T-helper 9 cell (primary cell): ENCODE measurements around the gene CAPZA1.
"Not testable (repeated sequence)": the region's sequence is repeated elsewhere in the genome, so short reads cannot be mapped to it uniquely, and the experiment has no call there.

Experiments used
- DNase-seq: peaks from one replicate; pipeline ENCODE4 v3.0.0-alpha.2; 2020

The CAPZA1 gene

DNA sequence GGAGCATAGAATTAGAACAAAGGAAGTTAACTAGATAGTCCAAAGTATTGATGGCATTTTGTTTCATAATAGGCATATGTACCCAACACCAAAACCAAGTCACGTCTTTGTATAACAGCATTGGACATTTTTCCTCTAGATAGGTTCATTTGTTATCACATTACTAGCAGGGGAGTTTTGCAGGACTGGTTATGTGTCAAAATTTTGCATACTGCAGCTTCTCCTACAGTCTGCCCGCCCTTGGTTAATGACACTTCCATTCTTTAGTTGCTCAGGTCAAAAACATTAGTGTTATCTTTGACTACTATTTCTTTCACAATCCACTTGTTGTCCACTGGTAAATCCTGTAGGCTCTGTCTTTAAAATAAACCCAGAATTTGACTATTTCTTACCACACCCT, 8.9 kb downstream of the CAPZA1 start:
- DNase-seq: no peak

DNA sequence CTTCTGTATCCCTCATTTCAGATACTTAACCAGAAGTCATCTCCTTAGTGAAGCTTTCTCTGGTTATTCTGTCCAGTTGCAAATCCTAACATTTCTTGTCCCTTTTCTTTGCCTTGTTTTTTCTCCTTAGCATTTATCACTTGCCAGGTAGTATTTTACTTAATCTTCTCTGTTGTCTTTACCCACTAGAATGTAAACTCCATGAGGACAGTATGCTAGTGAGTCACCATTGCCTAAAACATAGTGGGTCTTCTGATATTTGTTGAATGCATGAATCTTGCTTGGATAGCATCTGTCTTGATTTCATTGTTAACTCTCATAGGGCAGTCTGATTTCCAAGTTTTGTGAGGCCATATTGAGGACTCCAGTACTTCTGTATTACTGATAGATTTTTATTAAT, 9.6 kb downstream of the CAPZA1 start:
- DNase-seq: no peak

DNA sequence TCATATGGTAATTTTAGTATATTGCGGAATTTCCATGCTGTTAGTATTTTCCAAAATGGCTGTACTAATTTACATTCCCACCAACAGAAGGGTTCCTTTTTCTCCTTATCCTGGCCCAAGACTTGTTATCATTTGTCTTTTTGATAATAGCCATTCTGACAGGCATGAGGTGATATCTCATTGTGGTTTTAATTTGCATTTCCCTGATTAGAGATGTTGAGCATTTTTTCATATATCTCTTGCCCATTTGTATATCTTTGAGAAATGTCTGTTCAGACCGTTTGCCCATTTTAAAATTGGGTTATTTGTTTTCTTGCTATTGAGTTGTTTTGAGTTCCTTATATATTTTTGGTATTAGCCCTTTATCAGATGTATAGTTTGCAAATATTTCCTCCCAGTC, 14.0 kb downstream of the CAPZA1 start:
- DNase-seq: no peak

DNA sequence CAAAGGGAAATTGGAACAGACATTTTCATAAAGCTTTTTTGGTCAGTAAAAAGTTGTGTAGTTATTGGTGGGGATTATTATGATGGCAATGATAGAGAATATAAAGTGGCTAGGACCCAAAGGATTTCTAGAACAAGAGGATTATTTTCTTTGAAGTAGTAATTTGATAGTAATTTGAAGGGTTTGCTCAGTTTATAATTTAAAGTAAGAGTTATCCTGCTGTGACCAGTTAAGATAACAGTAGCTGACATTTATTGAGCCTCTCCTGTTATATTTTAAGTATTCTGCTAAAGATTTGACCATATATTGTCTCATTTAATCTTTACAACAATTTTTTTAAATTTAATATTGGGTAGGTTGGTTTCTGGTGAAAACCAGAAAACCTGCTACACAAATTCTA, 14.7 kb downstream of the CAPZA1 start:
- DNase-seq: no peak

DNA sequence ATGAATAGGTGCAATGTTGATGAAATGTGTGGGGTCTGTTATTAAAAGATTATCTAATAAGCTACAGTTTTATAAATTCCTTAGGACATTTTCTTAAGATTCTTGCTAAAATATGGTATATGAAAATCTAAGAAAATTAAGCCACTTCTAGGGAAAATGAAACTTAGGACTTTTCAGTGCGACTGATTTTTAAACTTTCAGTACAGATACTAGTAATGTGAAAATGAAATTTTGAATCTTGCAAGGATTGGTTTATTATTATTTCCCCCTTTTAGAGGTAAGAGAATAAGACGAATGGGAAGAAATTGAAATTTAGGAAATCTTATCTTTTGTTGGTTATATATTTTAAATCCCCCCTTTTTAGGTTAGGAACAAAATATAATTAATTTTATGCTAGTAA, 16.4 kb downstream of the CAPZA1 start:
- no peak for DNase-seq

DNA sequence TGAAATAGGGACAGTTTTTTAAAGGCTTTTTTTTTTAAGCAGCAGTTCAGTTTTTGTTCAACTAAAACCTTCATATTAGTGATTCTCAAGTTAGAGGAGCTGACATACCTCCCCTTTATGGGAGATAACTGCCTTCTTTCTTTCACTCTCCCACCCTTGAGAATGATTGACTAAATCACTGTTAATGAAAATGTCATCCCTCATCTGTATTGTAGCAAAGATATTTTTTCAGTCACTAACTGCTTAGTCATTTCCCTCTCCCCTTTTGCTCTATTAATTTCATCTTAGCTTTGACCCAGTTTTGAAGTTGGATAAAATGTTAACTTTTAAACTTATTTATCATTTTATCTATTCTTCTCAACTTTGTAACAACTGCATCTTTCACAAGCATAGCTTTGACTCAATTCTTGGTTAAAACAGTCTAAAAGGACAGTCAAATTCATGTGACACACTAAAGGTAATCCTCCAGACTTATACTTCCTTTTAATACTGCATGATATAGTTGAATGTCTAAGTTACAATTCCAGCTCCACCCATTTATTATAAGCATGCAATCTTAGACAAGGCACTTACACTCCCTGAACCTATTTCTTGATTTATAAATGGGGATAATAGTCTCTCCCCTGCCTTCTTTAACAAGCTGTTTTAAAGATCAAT, 17.1 kb downstream of the CAPZA1 start:
- no peak for DNase-seq

DNA sequence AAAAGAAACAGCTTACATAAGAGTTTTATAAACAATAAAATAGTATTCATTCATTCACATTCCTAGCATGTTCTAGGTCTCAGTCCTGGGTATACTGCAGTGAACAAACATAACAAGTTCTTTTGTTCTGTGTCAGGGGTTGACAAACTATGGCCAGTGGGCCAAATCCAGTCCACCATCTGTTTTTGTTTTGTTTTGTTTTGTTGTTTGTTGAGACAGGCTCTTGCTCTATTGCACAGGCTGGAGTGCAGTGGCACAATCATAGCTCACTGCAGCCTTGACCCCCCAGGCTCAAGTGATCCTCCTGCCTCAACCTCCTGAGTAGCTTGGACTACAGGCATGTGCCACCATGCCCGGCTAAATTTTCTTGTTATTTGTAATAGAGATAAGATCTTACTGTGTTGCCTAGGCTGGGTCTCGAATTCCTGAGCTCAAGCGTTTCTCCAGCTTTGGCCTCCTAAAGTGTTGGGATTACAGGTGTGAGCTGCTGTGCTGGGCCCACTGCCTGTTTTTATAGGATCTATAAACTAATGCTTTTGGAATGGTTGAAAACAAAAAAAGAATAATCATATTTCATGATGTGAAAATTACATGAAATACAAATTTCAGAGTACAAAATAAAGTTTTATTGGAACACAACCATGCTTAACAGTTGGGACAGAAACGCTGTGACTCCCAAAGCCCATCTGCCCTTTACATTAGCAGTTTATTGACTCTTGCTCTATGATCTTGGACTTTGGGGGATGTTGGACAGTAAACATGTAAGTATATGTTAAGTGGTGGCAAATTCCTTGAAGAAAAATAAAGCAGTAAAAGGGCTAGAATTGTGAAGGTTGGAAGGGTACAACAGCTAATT, 17.9 kb downstream of the CAPZA1 start:
- DNase-seq: no peak

DNA sequence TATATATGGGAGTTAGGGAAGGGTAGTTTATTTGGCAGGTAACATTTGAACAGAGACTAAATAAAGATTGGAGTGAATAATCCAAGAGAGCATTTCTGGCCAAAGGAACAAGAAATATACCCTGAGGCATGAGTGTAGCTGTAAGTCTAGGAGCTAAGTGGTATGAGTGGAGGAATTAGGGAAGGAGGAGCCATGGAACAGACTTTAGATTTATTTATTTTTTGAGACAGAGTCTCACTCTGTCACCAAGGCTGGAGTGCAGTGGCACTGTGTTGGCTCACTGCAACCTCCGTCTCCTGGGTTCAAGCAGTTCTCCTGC, 18.4 kb downstream of the CAPZA1 start:
- no peak for DNase-seq

DNA sequence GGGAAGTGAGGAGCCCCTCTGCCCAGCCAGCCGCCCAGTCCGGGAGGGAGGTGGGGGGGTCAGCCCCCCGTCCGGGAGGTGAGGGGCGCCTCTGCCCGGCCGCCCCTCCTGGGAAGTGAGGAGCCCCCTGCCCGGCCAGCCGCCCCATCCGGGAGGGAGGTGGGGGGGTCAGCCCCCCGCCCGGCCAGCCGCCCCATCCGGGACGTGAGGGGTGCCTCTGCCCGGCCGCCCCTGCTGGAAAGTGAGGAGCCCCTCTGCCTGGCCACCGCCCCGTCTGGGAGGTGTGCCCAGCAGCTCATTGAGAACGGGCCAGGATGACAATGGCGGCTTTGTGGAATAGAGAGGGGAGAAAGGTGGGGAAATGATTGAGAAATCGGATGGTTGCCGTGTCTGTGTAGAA, 20.8 kb downstream of the CAPZA1 start:
- DNase-seq: not testable (repeated sequence)

DNA sequence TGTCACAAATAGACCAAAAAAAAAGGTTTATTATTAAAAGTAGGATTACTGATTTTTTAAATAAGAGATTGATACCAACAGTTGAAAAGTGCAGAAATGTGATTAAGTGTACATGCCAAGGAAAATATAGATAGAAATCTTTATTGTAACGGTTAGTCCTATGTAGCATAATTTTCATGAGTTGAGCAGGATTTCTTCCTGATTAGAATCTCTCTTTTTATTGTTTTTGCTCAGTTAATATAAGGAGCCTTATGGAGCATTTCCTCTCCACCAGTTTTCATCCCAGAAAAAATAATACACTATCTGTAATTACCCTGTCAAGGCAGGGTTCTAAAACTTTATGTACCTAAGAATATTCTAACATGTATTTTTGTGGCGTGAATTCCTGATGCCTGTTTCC, 23.4 kb downstream of the CAPZA1 start:
- no peak for DNase-seq

DNA sequence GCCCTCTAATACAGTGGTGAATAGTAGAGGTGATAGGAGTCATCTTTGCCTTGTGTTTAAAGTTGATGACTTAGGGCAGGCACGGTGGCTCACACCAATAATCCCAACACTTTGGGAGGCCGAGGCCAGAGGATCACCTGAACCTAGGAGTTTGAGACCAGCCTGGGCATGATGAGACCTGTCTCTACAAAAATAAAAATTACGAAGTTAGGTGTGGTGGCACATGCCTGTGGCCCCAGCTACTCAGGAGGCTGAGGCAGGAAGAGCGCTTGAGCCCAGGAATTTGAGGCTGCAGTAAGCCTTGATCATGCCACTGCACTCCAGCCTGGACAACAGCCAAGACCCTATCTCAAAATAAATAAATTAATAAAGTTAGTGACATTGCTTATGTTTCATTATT, 26.6 kb downstream of the CAPZA1 start:
- no peak for DNase-seq

DNA sequence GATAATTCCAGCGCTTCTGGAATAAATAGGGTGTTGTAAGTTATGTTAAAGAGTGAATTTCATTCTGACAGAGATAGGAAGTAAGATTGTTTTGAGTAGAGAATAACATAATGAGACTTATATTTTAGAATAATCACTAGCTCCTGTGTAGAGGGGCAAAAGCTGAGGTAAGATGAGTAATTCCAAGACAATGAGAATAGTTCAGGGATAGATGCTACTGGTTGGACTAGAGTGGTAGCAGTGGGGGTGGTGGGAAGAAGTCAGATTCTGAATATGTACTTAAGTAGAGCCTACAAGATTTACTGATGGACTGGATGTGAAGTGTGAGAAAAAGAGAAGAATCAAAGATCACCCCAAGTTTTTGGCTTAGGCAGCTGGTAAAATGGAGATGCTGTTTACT, 31.6 kb downstream of the CAPZA1 start:
- DNase-seq: no peak

DNA sequence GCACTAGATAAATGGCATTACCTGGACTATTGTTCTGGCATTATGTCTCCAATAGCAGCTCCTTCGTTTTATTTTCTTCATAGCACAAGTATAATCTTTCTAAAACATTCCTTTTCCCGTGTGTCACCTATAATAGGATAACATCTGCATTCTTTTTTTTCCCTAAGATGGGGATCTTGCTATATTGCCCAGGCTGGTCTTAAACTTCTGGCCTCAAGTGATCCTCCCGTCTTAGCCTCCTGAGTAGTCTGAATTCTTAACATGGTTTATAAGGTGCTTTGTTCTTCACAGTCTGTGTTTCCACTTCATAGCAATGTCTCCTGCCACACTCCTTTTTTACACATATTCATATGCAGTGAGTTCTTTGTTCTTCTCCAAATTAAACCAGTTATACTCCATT, 46.2 kb downstream of the CAPZA1 start:
- DNase-seq: no peak

DNA sequence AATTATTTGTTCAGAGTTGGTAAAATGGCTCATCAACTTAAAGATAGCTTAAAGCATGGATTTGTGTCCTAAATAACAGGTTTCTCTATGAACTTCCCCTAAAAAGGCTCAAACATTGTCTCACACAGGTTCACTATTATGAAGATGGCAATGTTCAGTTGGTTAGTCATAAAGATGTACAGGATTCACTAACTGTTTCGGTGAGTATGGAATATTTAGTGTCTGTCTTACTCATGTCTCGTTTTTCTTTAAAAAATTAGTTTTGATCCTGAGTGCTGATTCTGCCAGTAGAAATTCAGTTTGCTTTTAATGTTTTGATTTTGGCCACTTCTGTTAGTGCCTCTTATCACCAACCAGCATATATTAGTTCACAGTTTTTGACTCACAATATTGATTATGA, 47.3 kb downstream of the CAPZA1 start:
- no peak for DNase-seq

DNA sequence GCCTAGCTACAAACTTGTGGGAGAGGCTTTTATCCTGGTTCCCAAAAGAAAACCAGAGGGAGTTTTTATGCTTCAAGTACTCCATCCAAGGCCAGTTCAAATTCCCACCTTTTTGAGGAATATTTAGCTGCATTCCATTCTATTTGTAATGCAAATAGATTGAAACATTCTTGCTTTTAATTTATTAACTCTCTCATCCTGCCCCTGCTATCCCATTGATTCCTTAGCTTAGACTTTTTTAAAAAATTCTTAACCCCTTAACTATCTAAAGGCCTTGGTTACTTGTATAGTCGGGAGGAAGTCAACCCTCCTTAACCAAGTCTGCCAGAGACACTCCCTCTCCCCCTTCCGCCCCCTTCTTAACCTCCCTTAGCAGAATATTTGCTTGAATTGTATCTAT, 52.4 kb downstream of the CAPZA1 start:
- DNase-seq: no peak

DNA sequence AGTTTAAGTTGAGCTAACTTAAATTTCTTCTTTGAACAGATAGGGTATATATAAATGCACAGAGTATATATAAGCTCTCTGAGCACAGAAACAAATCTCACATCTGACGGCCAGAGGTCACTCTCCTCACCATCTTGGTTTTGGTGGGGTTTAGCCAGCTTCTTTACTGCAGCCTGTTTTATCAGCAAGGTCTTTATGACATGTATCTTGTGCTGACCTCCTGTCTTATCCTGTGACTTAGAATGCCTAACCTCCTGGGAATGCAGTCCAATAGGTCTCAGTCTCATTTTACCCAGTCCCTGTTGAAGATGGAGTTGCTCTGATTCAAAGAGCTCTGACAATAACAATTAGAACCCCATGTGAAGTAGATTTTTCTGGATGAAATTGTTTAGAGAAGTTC, 53.2 kb downstream of the CAPZA1 start:
- no peak for DNase-seq

DNA sequence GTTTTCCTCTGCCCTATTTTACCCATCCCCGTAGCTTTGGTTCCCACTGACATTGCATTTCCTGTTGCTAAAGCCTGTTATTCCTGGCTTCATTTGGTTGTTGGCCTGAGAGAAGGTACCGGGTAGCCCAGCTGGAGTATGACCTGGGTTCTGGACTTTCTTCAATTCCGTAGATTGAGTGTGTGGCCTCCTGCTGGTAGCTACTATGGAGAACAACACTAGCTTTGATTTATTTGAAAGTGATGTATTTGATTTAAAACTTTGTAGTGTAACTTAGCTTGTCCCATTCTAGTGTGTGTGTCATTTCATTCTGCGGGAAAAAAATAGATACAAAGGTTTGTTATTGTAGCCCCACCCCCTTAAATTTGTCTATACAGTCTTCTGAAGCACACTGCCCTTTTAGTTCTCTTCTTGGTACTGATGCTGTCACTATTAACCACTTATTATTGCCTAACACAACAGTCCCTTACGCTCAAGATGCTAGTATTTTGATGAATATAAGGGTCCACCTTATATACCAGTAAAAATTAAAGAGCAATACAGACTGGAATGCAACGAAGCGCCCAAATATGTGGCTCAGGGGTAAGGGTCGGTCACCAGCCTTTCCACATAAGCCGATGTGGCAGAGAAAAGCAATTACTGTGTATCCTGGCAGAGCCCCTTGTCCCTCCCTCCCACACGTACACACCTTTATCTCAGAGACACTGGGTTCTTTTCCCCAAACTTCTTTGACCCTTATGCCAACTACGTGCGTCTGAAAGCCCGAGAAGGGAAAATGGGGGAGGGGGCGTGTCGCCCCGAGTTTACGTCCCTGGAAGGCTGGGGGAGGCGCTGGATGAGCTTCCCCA, 54.2 kb downstream of the CAPZA1 start:
- no peak for DNase-seq

DNA sequence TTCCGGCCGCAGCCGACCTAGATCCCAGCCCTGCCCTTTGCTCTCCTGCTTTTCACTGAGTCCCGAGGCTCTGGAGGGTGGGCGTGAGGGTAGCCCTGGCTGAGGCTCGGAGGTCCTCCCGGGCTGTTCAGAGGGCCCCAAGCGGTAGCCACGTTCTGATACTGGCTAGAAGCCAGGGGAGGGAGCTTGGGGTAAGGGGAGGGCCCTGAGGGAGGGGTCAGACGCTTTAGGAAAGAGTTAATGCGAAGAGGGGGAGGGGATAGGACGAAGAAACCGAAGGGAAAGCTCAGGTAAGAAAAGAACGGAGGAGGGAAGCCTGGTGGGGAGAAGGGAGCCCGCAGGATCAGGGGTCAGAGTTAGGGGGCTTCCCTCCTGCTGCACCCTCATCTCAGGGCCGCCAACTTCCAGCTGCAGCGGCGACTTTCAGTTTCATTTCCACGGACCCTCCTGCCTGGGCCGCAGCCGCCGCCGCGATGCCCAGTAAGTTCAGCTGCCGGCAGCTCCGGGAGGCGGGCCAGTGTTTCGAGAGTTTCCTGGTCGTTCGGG, 54.9 kb downstream of the CAPZA1 start, which contains the start of gene MOV10:
MOV10 (plus strand) TSS at position 220 of the 546 bp plus-strand sequence; CDS start at position 474, 254 bp downstream.
- peak; percentile 44 for DNase-seq

DNA sequence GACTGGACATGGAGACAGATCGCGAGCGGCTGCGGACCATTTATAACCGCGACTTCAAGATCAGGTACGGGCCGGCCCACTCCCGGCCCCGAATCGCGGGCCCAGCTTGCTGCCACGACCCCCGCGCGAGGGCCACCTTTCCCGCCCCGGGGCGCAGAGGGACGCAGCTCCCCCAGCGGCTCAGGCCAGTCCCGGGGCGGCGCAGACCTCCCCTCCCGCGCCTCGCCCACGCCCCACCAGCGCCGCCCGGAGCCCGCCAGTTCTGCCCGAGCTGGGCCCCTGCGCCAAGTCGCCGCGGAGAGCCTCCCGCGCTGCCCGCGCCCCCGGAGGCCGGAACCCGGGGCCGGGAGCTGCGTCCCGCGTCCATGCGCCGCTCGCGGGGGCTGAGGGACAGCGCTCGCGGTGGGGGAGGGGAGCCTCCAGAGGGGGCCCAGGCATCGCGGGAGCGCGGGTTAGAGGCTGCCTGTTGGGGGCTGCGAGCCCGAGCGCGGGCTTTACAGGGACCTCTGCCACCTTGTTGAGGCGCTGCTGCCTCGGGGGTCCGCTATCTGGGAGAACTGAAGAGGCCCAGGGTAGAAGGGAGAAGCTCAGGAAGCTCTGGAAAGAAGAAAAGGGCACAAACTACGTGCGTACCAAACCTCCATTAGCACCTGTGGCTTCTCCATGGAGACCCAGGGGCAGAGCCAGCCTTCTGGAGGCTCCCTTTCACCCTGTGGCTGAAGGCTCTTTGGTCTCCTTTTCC, 55.5 kb downstream of the CAPZA1 start:
- DNase-seq: peak; percentile 34

DNA sequence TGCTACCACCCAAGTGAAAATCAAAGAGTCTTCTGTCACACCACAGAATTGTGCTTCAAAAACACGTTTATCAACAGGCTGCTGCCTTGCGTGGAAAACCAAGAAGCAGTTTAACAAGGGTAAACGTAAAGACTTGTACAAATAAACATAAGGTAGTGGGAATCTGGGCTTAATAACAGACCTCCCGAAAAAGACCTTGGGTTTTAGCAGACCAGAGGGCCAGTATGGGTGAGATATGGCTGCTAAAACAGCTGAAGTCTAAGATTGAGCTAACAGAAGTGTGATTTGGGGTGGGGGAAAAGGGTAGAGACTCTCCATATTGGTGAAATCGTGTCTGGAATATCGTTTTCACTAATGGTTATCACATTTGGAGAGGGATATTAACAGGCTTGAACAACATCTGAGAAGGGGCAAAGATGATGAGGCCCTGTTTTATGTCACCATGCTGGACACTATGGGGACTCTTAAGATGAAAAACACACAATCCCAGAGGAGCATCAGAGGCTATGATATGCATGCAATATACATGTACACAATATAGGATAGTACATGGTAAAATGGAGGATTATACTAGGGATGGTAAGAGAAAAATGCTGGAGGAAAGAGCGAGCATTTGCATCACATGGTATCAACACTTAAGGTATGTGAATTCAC, 56.2 kb downstream of the CAPZA1 start:
- DNase-seq: no peak

DNA sequence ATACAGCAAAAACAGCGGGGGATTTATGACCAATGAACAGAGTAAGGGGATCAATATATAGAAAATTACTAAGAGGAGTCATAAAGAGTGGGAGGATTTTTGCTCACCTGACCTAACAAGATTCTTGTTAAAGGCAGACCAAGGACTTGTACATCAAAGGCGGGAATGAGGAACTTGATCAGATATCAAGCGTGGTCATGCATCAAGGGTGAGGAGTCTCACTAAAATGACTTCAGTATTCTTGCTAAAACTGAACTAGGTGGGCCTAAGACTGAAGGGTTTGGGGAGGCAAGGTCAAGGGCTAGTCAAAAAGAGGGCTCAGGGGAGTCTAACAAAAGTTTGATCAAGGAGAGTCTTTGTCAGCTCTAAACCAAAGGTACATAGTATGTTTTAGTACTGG, 56.9 kb downstream of the CAPZA1 start:
- no peak for DNase-seq

DNA sequence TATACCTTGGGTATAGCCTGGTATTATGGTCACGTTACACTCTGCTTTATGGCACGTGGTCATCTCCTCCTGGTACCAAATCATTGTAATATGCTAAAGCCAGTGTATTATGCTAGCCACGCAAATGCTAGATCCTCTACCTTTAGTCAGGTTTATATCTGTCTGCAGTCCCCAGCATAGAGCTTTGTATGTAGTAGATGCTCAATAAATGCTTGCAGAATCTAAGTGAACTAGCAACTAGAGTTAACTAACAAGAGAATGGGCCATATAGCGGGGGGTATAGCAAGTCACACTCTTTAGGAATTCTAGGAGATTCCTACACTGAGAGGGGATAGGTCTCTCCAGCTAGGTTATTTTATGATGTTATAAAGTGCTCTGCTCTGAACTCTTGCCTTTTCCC, 57.9 kb downstream of the CAPZA1 start:
- no peak for DNase-seq
